HCT116 (cell line): ENCODE measurements around the gene PGRMC2.

Source experiments
- CBX3 ChIP-seq: IDR thresholded peaks from 2 replicates; pipeline ENCODE4 v1.6.1; 2012; ENCODE audit warnings: low read depth
- CTCF ChIP-seq, 3 experiments: fragments of 200-600 bp in 1 of 3; sonication (generic) in 1 of 3; IDR thresholded peaks in 2 of 3; conservative IDR thresholded peaks in 1 of 3; 2 replicates each; pipeline ENCODE4 v1.5.1; 2012 to 2017; ENCODE audit warnings: low read depth in 2 of 3, low read length in 2 of 3, antibody characterized with exemption in 1 of 3, borderline replicate concordance in 1 of 3, control low read depth in 1 of 3, mild to moderate bottlenecking in 1 of 3, mixed read lengths in 1 of 3, mixed run types in 1 of 3, moderate library complexity in 1 of 3; ENCODE audit not compliant: insufficient read depth in 1 of 3
- EZH2phosphoT487 ChIP-seq: fragments of 200-600 bp; IDR thresholded peaks from 2 replicates; pipeline ENCODE4 v1.6.1; 2018; ENCODE audit warnings: antibody characterized with exemption, borderline replicate concordance
- MAX ChIP-seq: IDR thresholded peaks from 2 replicates; pipeline ENCODE4 v1.6.1; 2012
- ZBTB33 ChIP-seq: IDR thresholded peaks from 2 replicates; pipeline ENCODE4 v1.6.1; 2011; ENCODE audit warnings: mild to moderate bottlenecking, low read length, moderate library complexity; ENCODE audit not compliant: insufficient replicate concordance; ENCODE audit errors: extremely low read depth

- TF ChIP-seq CTCF (IDR thresholded peaks at IDR 0.05 in 2 of 3, conservative IDR thresholded peaks at IDR 0.05 in 1 of 3; ENCODE audit: borderline replicate concordance in 1 of 3, insufficient read depth in 1 of 3, low read depth in 2 of 3, low read length in 2 of 3) (no peak), MAX (no peak), EZH2phosphoT487 (no peak), CBX3 (no peak), ZBTB33 (no peak)
Observed at GRCh38 chr4:128287141-128287870, at the start of gene PGRMC2.
